CD4-positive, alpha-beta memory T cell (primary cell): ENCODE results near the gene CAMK1. TPM values are rescaled to one million over a fixed set of nuclear protein-coding genes. Genes with fewer than 3 reads are reported as not detected.

ENCODE experiments used
- CTCF ChIA-PET: fragments of 350-600 bp; sonication (Branson Sonifier 250); formaldehyde crosslinking; loops from one replicate; lab custom pipeline; 2021; ENCODE audit warnings: inconsistent platforms; ENCODE audit not compliant: partially characterized antibody; lab: Charles Lee
- POLR2A ChIA-PET: fragments of 350-600 bp; sonication (Branson Sonifier 250); formaldehyde crosslinking; loops from one replicate; lab custom pipeline; 2021; ENCODE audit not compliant: partially characterized antibody; lab: Charles Lee
- DNase-seq, 5 donors: peaks; one replicate each; pipeline versions ENCODE4 v3.0.0 to v3.0.0-alpha.2; 2020 to 2022; ENCODE audit warnings: mixed read lengths in 1 of 5
- H3K27ac ChIP-seq: one replicate; pipeline ENCODE4 v1.7.0; 2013; ENCODE audit warnings: low read depth, low read length
- H3K27me3 ChIP-seq: 2 replicates; pipeline ENCODE4 v1.7.0; 2013; ENCODE audit warnings: mild to moderate bottlenecking, low read length, moderate library complexity; ENCODE audit not compliant: insufficient read depth
- H3K36me3 ChIP-seq: 2 replicates; pipeline ENCODE4 v1.7.0; 2013; ENCODE audit warnings: mild to moderate bottlenecking, low read length, moderate library complexity; ENCODE audit not compliant: insufficient read depth
- H3K4me1 ChIP-seq: 2 replicates; pipeline ENCODE4 v1.7.0; 2013; ENCODE audit warnings: mild to moderate bottlenecking, low read length, moderate library complexity; ENCODE audit not compliant: insufficient read depth
- H3K4me3 ChIP-seq, 2 donors: one replicate each; pipeline ENCODE4 v1.7.0; 2013; ENCODE audit warnings: low read length in 2 of 2, mild to moderate bottlenecking in 1 of 2
- H3K9me3 ChIP-seq, 2 donors: one replicate each; pipeline ENCODE4 v1.7.0; 2013; ENCODE audit warnings: low read length in 2 of 2, control low read depth in 1 of 2; ENCODE audit not compliant: control insufficient read depth in 1 of 2
- H3K27ac Mint-ChIP-seq, 7 donors: one replicate each; pipeline ENCODE4 v1.8.0; 2020 to 2021; ENCODE audit warnings: mixed read lengths in 7 of 7, mild to moderate bottlenecking in 6 of 7, inconsistent platforms in 3 of 7, moderate library complexity in 3 of 7
- H3K27me3 Mint-ChIP-seq, 2 donors: one replicate each; pipeline ENCODE4 v1.8.0; 2020 to 2021; ENCODE audit warnings: mixed read lengths in 2 of 2
- H3K36me3 Mint-ChIP-seq, 2 donors: one replicate each; pipeline ENCODE4 v1.8.0; 2020 to 2021; ENCODE audit warnings: mixed read lengths in 2 of 2, inconsistent platforms in 1 of 2, mild to moderate bottlenecking in 1 of 2
- H3K4me1 Mint-ChIP-seq, 4 donors: one replicate each; pipeline ENCODE4 v1.8.0; 2020 to 2021; ENCODE audit warnings: mixed read lengths in 4 of 4, mild to moderate bottlenecking in 1 of 4
- H3K4me3 Mint-ChIP-seq, 8 donors: one replicate each; pipeline ENCODE4 v1.8.0; 2020 to 2021; ENCODE audit warnings: mixed read lengths in 8 of 8, mild to moderate bottlenecking in 7 of 8, moderate library complexity in 6 of 8, inconsistent platforms in 3 of 8
- H3K9me3 Mint-ChIP-seq, 8 donors: one replicate each; pipeline ENCODE4 v1.8.0; 2020 to 2021; ENCODE audit warnings: mixed read lengths in 8 of 8, mild to moderate bottlenecking in 5 of 8, inconsistent platforms in 3 of 8, moderate library complexity in 1 of 8
- intact Hi-C: fragments of 100-400 bp; cut with micrococcal nuclease; formaldehyde crosslinking; loops from one replicate; pipeline ENCODE4 v1.15.1; 2023
- polyA plus RNA-seq, 2 donors: library from polyadenylated mRNA; unstranded; fragments of 300-500 nt; fragmentation: Illumina TruSeq; gene quantifications; one replicate each; pipeline ENCODE4 v1.2.3, GENCODE V29; 2021
- total RNA-seq, 2 experiments: library from RNA; stranded (reverse); gene quantifications; one replicate each; pipeline ENCODE4 v1.2.3, GENCODE V29; 2021

Gene CAMK1
- total and polyA plus RNA-seq, 4 experiments from 2014 or later, result 2.1 to 5.8 (median 3.1) TPM

- ChIA-PET POLR2A (interaction anchor here (0.6 to 4.5 kb wide), 8 partner anchors 11 to 126 kb away, joined by 3 to 60 read pairs (median 4); partner anchors contain the start of genes ARPC4, CRELD1, IL17RE and TADA3), CTCF (interaction anchor here (1.8 to 3.2 kb wide), 3 partner anchors 11 to 25 kb away, joined by 5 to 15 read pairs (median 5); partner anchors contain the start of genes ARPC4 and TADA3)
- H3K4me3 ChIP-seq, result no peak overlapping the region
- Mint-ChIP-seq H3K4me1 (peaks cover 37 to 53% (median 41%) of the 10 kb centered on the region in 4 donors), H3K9me3 (no peaks in the 10 kb centered on the region), H3K36me3 (peaks cover 28 to 58% of the 10 kb centered on the region in 2 donors), H3K27me3 (no peaks in the 10 kb centered on the region), H3K27ac (peak overlapping the region in 5 of 7 donors; percentile 24 to 98 (median 87)), H3K4me3 (peak overlapping the region in 1 of 8 donors; percentile 21)
- H3K27me3 ChIP-seq, result no peaks in the 10 kb centered on the region
- no peak overlapping the region for H3K27ac ChIP-seq
- intact Hi-C loops, result no loop called here
- peaks cover 27% of the 10 kb centered on the region for H3K4me1 ChIP-seq
- peaks cover 31% of the 10 kb centered on the region for H3K36me3 ChIP-seq
- no peaks in the 10 kb centered on the region for H3K9me3 ChIP-seq
- DNase-seq, result no peak
These were observed 37.2 kb upstream of the CAMK1 start for GRCh38 chr3:9806688-9807589.

GRCh38 chr3:9806137-9806536 lies 36.4 kb upstream of the CAMK1 start:
- Histone ChIP-seq H3K27ac (no peak overlapping the region), H3K36me3 (peaks cover 38% of the 10 kb centered on the region), H3K4me3 (no peak overlapping the region), H3K4me1 (peaks cover 27% of the 10 kb centered on the region), H3K27me3 (no peaks in the 10 kb centered on the region), H3K9me3 (no peaks in the 10 kb centered on the region)
- H3K27me3 Mint-ChIP-seq, result no peaks in the 10 kb centered on the region
- no peak overlapping the region for H3K4me3 Mint-ChIP-seq
- peaks cover 32 to 61% of the 10 kb centered on the region in 2 donors for H3K36me3 Mint-ChIP-seq
- CTCF ChIA-PET, result interaction anchor here (1.5 kb wide), 1 partner anchor 20 kb away, joined by 5 read pairs; no protein-coding TSS in a partner anchor
- no peaks in the 10 kb centered on the region for H3K9me3 Mint-ChIP-seq
- intact Hi-C loops, result no loop called here
- no peak for DNase-seq
- POLR2A ChIA-PET, result interaction anchor here (1.6 to 4.5 kb wide), 3 partner anchors 10 to 73 kb away, joined by 3 to 38 read pairs (median 29); partner anchors contain the start of genes ARPC4 and TADA3
- peak overlapping the region in 3 of 7 donors; percentile 31 to 87 (median 42) for H3K27ac Mint-ChIP-seq
- H3K4me1 Mint-ChIP-seq, result peaks cover 32 to 45% (median 37%) of the 10 kb centered on the region in 4 donors

- peaks cover 38 to 70% of the 10 kb centered on the region in 2 donors for H3K36me3 Mint-ChIP-seq
- peak overlapping the region in 1 of 8 donors; percentile 15 for H3K4me3 Mint-ChIP-seq
- ChIA-PET CTCF (interaction anchor here (0.8 to 2.0 kb wide), 7 partner anchors 9 to 431 kb away, joined by 3 to 6 read pairs (median 5); partner anchors contain the start of genes ARPC4 and TADA3), POLR2A (interaction anchor here (0.7 to 4.5 kb wide), 4 partner anchors 10 to 72 kb away, joined by 3 to 38 read pairs (median 3); partner anchors contain the start of genes ARPC4 and TADA3)
- Histone ChIP-seq H3K27ac (no peak overlapping the region), H3K36me3 (peaks cover 48% of the 10 kb centered on the region), H3K4me1 (peaks cover 21% of the 10 kb centered on the region), H3K27me3 (no peaks in the 10 kb centered on the region), H3K9me3 (no peaks in the 10 kb centered on the region), H3K4me3 (no peak overlapping the region)
- H3K9me3 Mint-ChIP-seq, result no peaks in the 10 kb centered on the region
- H3K27me3 Mint-ChIP-seq, result no peaks in the 10 kb centered on the region
- peak overlapping the region in 1 of 7 donors; percentile 70 for H3K27ac Mint-ChIP-seq
- H3K4me1 Mint-ChIP-seq, result peaks cover 26 to 36% (median 29%) of the 10 kb centered on the region in 4 donors
- no peak for DNase-seq
- intact Hi-C loops, result no loop called here
These were observed 35.2 kb upstream of the CAMK1 start for GRCh38 chr3:9804996-9805395.

DNA sequence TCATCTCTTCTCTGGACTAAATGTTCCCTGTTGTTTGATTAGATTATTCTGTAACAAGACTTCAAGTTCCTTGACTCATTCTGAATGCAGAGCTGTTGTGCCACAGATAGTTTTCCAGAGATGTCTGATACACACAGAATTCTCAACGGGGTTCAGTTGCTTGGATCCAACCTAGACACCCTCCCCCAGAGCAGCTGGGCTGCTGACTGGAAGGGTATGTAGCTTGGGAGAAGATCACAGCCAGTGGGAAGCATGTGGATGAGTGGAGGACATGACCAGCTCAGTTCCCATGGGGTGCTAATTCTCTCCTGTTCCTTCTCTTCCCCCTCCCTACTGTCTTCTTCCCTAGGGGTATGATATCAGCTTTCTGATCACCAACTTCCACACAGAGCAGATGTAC lies 33.7 kb upstream of the CAMK1 start:
- H3K27me3 Mint-ChIP-seq, result no peaks in the 10 kb centered on the region
- H3K9me3 Mint-ChIP-seq, result no peaks in the 10 kb centered on the region
- ChIA-PET POLR2A (interaction anchor here (0.7 to 4.5 kb wide), 3 partner anchors 11 to 88 kb away, joined by 3 to 38 read pairs (median 4); partner anchors contain the start of genes ARPC4 and TADA3), CTCF (interaction anchor here (1.7 to 2.0 kb wide), 2 partner anchors 8 to 11 kb away, joined by 5 to 6 read pairs; partner anchors contain the start of genes ARPC4 and TADA3)
- no peaks in the 10 kb centered on the region for H3K27me3 ChIP-seq
- peaks cover 45 to 76% of the 10 kb centered on the region in 2 donors for H3K36me3 Mint-ChIP-seq
- no peak overlapping the region for H3K4me3 ChIP-seq
- H3K9me3 ChIP-seq, result no peaks in the 10 kb centered on the region
- intact Hi-C loops, result no loop called here
- peaks cover 60% of the 10 kb centered on the region for H3K36me3 ChIP-seq
- peak overlapping the region in 4 of 7 donors; percentile 17 to 52 (median 44) for H3K27ac Mint-ChIP-seq
- no peak overlapping the region for H3K27ac ChIP-seq
- peaks cover 15 to 24% (median 19%) of the 10 kb centered on the region in 4 donors for H3K4me1 Mint-ChIP-seq
- no peak overlapping the region for H3K4me3 Mint-ChIP-seq
- DNase-seq, result no peak
- peaks cover 10% of the 10 kb centered on the region for H3K4me1 ChIP-seq

- no peak overlapping the region for H3K27ac ChIP-seq
- Mint-ChIP-seq H3K4me1 (peaks cover 14 to 28% (median 19%) of the 10 kb centered on the region in 4 donors), H3K27ac (peak overlapping the region in 2 of 7 donors; percentile 16 to 21), H3K36me3 (peaks cover 55 to 75% of the 10 kb centered on the region in 2 donors), H3K4me3 (no peak overlapping the region), H3K9me3 (no peaks in the 10 kb centered on the region), H3K27me3 (no peaks in the 10 kb centered on the region)
- H3K36me3 ChIP-seq, result peaks cover 71% of the 10 kb centered on the region
- POLR2A ChIA-PET, result interaction anchor here (1.1 to 1.5 kb wide), 3 partner anchors 8 to 133 kb away, joined by 3 to 6 read pairs (median 4); partner anchors contain the start of genes ARPC4, CRELD1 and TADA3
- CTCF ChIA-PET, result no interaction called here
- peaks cover 17% of the 10 kb centered on the region for H3K4me1 ChIP-seq
- no peak for DNase-seq
- intact Hi-C loops, result no loop called here
- no peak overlapping the region for H3K4me3 ChIP-seq
- H3K27me3 ChIP-seq, result no peaks in the 10 kb centered on the region
- H3K9me3 ChIP-seq, result no peaks in the 10 kb centered on the region
These were observed 30.8 kb upstream of the CAMK1 start for GRCh38 chr3:9800529-9800928.

DNA sequence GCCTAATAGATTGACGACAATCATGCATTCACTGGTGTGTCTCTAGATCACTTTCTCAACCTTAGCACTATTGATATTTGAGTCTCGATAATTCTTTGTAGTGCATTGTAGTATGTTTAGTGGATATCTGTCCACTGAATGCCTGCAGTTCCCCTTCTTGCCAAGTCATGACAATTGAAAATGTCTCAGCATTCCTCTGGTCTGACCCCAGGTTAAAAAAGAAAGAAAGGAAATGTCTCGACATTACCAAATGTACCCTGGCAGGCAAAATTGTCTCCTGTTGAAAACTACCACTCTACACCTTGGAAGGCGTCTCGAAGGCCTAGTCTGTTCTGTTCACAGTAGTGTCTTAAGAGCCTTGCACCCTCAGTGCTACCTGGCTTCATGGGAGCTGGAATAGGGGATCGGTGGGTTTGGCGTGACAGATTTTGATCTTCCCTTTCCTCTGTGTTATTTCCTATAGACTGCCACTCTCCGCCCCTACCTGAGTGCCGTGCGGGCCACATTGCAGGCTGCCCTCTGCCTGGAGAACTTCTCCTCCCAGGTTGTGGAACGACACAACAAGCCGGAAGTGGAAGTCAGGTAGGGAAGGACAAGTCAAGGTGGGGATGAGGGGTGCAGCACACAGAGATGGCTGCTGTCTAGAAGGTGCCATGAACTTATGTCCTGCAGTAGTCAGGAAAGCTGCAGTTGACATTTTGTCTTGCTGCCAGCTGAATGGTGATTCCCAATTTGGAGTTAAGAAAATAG lies 27.6 kb upstream of the CAMK1 start:
- H3K36me3 Mint-ChIP-seq, result peaks cover 40 to 72% of the 10 kb centered on the region in 2 donors
- intact Hi-C loops, result no loop called here
- CTCF ChIA-PET, result no interaction called here
- H3K4me3 Mint-ChIP-seq, result peak overlapping the region in 1 of 8 donors; percentile 15
- Histone ChIP-seq H3K4me3 (no peak overlapping the region), H3K27me3 (no peaks in the 10 kb centered on the region), H3K4me1 (peaks cover 39% of the 10 kb centered on the region), H3K36me3 (peaks cover 43% of the 10 kb centered on the region), H3K9me3 (no peaks in the 10 kb centered on the region), H3K27ac (no peak overlapping the region)
- no peaks in the 10 kb centered on the region for H3K27me3 Mint-ChIP-seq
- H3K27ac Mint-ChIP-seq, result peak overlapping the region in 3 of 7 donors; percentile 15 to 37 (median 24)
- no peaks in the 10 kb centered on the region for H3K9me3 Mint-ChIP-seq
- DNase-seq, result no peak
- peaks cover 24 to 53% (median 37%) of the 10 kb centered on the region in 4 donors for H3K4me1 Mint-ChIP-seq
- POLR2A ChIA-PET, result interaction anchor here (3.1 kb wide), 1 partner anchor 11 kb away, joined by 29 read pairs; the partner anchor contains the start of gene TTLL3
